HS-5 (cell line): ENCODE results near the gene EMC10.
"Not testable (repeated sequence)": the region's sequence is repeated elsewhere in the genome, so short reads cannot be mapped to it uniquely, and the experiment has no call there.

Experiments used
- DNase-seq: peaks from one replicate; pipeline ENCODE4 v3.0.0-alpha.2; 2012; ENCODE audit warnings: low read depth

The EMC10 gene

GRCh38 chr19:50476224-50476906, at the start of gene EMC10, which contains the start of gene GARIN5A:
TSS of gene EMC10 (plus strand) at chr19:50476507. CDS start at chr19:50476545, 38 bp downstream.
TSS of gene GARIN5A (minus strand) at chr19:50476848. CDS start at chr19:50476388, 460 bp downstream.
- peak; percentile 40 for DNase-seq

GRCh38 chr19:50427318-50427925, 48.9 kb upstream of the EMC10 start:
- no peak for DNase-seq

- DNase-seq: no peak
Observed at GRCh38 chr19:50427997-50428425, 48.3 kb upstream of the EMC10 start.

GRCh38 chr19:50428772-50429463, 47.4 kb upstream of the EMC10 start:
- no peak for DNase-seq

GRCh38 chr19:50430888-50431342, 45.4 kb upstream of the EMC10 start:
- DNase-seq: no peak

GRCh38 chr19:50431343-50432220, 44.7 kb upstream of the EMC10 start:
- peak; percentile 31 for DNase-seq

GRCh38 chr19:50432221-50433028, 43.9 kb upstream of the EMC10 start, which contains the start of gene MYBPC2:
TSS of gene MYBPC2 (plus strand) at chr19:50432892. CDS start at chr19:50432954, 62 bp downstream.
- DNase-seq: no peak

GRCh38 chr19:50433201-50434180, 42.8 kb upstream of the EMC10 start:
- DNase-seq: no peak

- DNase-seq: no peak
Observed at GRCh38 chr19:50434525-50434924, 41.8 kb upstream of the EMC10 start.

- no peak for DNase-seq
Observed at GRCh38 chr19:50435221-50435620, 41.1 kb upstream of the EMC10 start.

- DNase-seq: no peak
Observed at GRCh38 chr19:50435627-50436026, 40.7 kb upstream of the EMC10 start.

- DNase-seq: no peak
Observed at GRCh38 chr19:50437862-50438449, 38.4 kb upstream of the EMC10 start.

GRCh38 chr19:50439130-50439529, 37.2 kb upstream of the EMC10 start:
- DNase-seq: not testable (repeated sequence)

GRCh38 chr19:50444059-50444458, 32.2 kb upstream of the EMC10 start:
- no peak for DNase-seq

- DNase-seq: no peak
Observed at GRCh38 chr19:50447053-50447452, 29.3 kb upstream of the EMC10 start.

- DNase-seq: no peak
Observed at GRCh38 chr19:50447750-50448149, 28.6 kb upstream of the EMC10 start.

- no peak for DNase-seq
Observed at GRCh38 chr19:50449236-50449899, 26.9 kb upstream of the EMC10 start.

- DNase-seq: no peak
Observed at GRCh38 chr19:50450369-50451222, 25.7 kb upstream of the EMC10 start.
